Endothelial cell of umbilical vein (primary cell): ENCODE data around the gene ANHX. TPM values are rescaled to one million over a fixed set of nuclear protein-coding genes. Genes with fewer than 3 reads are reported as not detected.

Experiments used
- BruUV-seq: library from RNA; stranded (reverse); fragments of 400-500 nt; replicated peaks from 2 replicates; lab custom pipeline; 2021; lab: Mats Ljungman, UMichigan
- CTCF ChIA-PET: fragments of 300-600, 350-600 bp; sonication (Branson Sonifier 250); formaldehyde crosslinking; loops from one replicate; lab custom pipeline; 2021; ENCODE audit warnings: antibody characterized with exemption, inconsistent platforms; lab: Charles Lee
- POLR2A ChIA-PET: fragments of 300-600, 350-600 bp; sonication (Branson Sonifier 250); formaldehyde crosslinking; loops from one replicate; lab custom pipeline; 2021; ENCODE audit warnings: antibody characterized with exemption, inconsistent platforms; lab: Charles Lee
- DNase-seq: peaks from one replicate; pipeline ENCODE4 v3.0.0-alpha.2; 2011; ENCODE audit warnings: low read depth, low spot score
- FAIRE-seq: peaks from 2 replicates; lab custom pipeline; 2011; peaks lifted over from hg19 to GRCh38; lab: Jason Lieb, UNC
- H2AFZ ChIP-seq: 2 replicates; pipeline ENCODE4 v1.6.0; 2012; ENCODE audit warnings: low read depth, low read length, control low read depth, inconsistent platforms
- H3K27ac ChIP-seq: 2 replicates; pipeline ENCODE4 v1.5.1; 2011; ENCODE audit warnings: low read depth, mild to moderate bottlenecking, control low read depth, low read length, moderate library complexity; ENCODE audit not compliant: insufficient read depth
- H3K27me3 ChIP-seq, 2 experiments: 2 replicates each; pipeline versions ENCODE4 v1.6.0 to v1.6.1; 2011; ENCODE audit warnings: low read length in 2 of 2, mixed read lengths in 1 of 2; ENCODE audit not compliant: control insufficient read depth in 2 of 2, insufficient read depth in 2 of 2
- H3K36me3 ChIP-seq, 2 experiments: 2 replicates in 1 of 2; 3 replicates in 1 of 2; pipeline ENCODE4 v1.5.1; 2011; ENCODE audit warnings: low read length in 2 of 2, mild to moderate bottlenecking in 1 of 2, moderate library complexity in 1 of 2; ENCODE audit not compliant: control insufficient read depth in 2 of 2, insufficient read depth in 2 of 2; ENCODE audit errors: extremely low read depth in 1 of 2
- H3K4me1 ChIP-seq: 3 replicates; pipeline ENCODE4 v1.5.1; 2011; ENCODE audit warnings: mild to moderate bottlenecking, low read length; ENCODE audit not compliant: control insufficient read depth, insufficient read depth; ENCODE audit errors: extremely low read depth
- H3K4me2 ChIP-seq: 2 replicates; pipeline ENCODE4 v1.6.1; 2011; ENCODE audit warnings: low read length, control low read depth, mixed read lengths; ENCODE audit not compliant: insufficient read depth
- H3K4me3 ChIP-seq, 3 experiments: fragments of 200-600 bp in 1 of 3; sonication (generic), shearing (Covaris generic) in 1 of 3; replicated peaks in 1 of 3; 2 replicates each; pipeline ENCODE4 v1.5.1; 2011 to 2016; ENCODE audit warnings: control low read depth in 3 of 3, low read length in 3 of 3, mild to moderate bottlenecking in 2 of 3, inconsistent platforms in 1 of 3, low read depth in 1 of 3, moderate library complexity in 1 of 3; ENCODE audit not compliant: insufficient read depth in 1 of 3
- H3K79me2 ChIP-seq: 2 replicates; pipeline ENCODE4 v1.6.0; 2012; ENCODE audit warnings: low read length, inconsistent platforms; ENCODE audit not compliant: control insufficient read depth, insufficient read depth
- H3K9ac ChIP-seq: replicated peaks from 2 replicates; pipeline ENCODE3; 2011; ENCODE audit warnings: low read length, control low read depth; ENCODE audit not compliant: insufficient read depth; ENCODE audit errors: extremely low read depth
- H3K9me1 ChIP-seq: replicated peaks from 3 replicates; pipeline ENCODE4 v1.6.0; 2011; ENCODE audit warnings: mild to moderate bottlenecking, low read length; ENCODE audit not compliant: control insufficient read depth, insufficient read depth; ENCODE audit errors: extremely low read depth
- H3K9me3 ChIP-seq: replicated peaks from 2 replicates; pipeline ENCODE4 v1.5.1; 2012; ENCODE audit warnings: low read length, inconsistent platforms; ENCODE audit not compliant: control insufficient read depth, insufficient read depth
- H4K20me1 ChIP-seq: replicated peaks from 2 replicates; pipeline ENCODE3; 2011; ENCODE audit warnings: mild to moderate bottlenecking, low read length; ENCODE audit not compliant: control insufficient read depth, insufficient read depth; ENCODE audit errors: extremely low read depth
- CTCF ChIP-seq, 2 donors: IDR thresholded peaks; 1 replicate in 1 of 2; 2 replicates in 1 of 2; pipeline ENCODE4 v1.5.1; 2011; ENCODE audit warnings: low read length in 2 of 2, mild to moderate bottlenecking in 2 of 2, moderate library complexity in 2 of 2, control low read depth in 1 of 2, inconsistent platforms in 1 of 2, low read depth in 1 of 2; ENCODE audit not compliant: insufficient read depth in 1 of 2; ENCODE audit errors: extremely low read depth in 1 of 2
- FOS ChIP-seq: IDR thresholded peaks from 2 replicates; pipeline ENCODE4 v1.6.1; 2011; ENCODE audit warnings: mild to moderate bottlenecking, low read length, moderate library complexity, borderline replicate concordance; ENCODE audit not compliant: insufficient read depth
- GATA2 ChIP-seq: IDR thresholded peaks from 2 replicates; pipeline ENCODE4 v1.7.0; 2011; ENCODE audit warnings: low read depth, mild to moderate bottlenecking, moderate library complexity, mixed read lengths, low read length; ENCODE audit not compliant: insufficient read length, insufficient read depth
- JUN ChIP-seq: IDR thresholded peaks from 2 replicates; pipeline ENCODE4 v1.6.1; 2011; ENCODE audit warnings: borderline replicate concordance, low read depth; ENCODE audit not compliant: insufficient read length, insufficient read depth
- MYC ChIP-seq: IDR thresholded peaks from one replicate; pipeline ENCODE4 v1.6.1; 2011; ENCODE audit warnings: mild to moderate bottlenecking, low read depth, low read length
- POLR2A ChIP-seq: IDR thresholded peaks from 2 replicates; pipeline ENCODE4 v1.6.1; 2012; ENCODE audit warnings: low read depth, mild to moderate bottlenecking, control low read depth, low read length
- POLR2AphosphoS5 ChIP-seq: IDR thresholded peaks from 2 replicates; pipeline ENCODE4 v1.6.1; 2012; ENCODE audit warnings: low read depth, mild to moderate bottlenecking, control low read depth, low read length, moderate library complexity; ENCODE audit not compliant: insufficient read depth
- dilution Hi-C: fragments of 300-500 bp; cut with MboI; formaldehyde crosslinking; loops from one replicate; pipeline ENCODE4 v1.15.0; 2019; ENCODE audit warnings: low sequenced_read_pairs; ENCODE audit not compliant: extremely low pct_ligation_motif_present
- intact Hi-C: fragments of 100-400 bp; cut with micrococcal nuclease; formaldehyde crosslinking; loops from one replicate; pipeline ENCODE4 v1.10.0; 2022
- polyA plus RNA-seq, 4 experiments: library from polyadenylated mRNA; depleted of rRNA in 3 of 4; stranded (reverse) in 3 of 4; unstranded in 1 of 4; fragments of >200 nt; gene quantifications; 2 replicates each; pipeline versions ENCODE4 v1.2.1 to v1.2.3, GENCODE V29; 2011 to 2012; ENCODE audit warnings: missing spikeins in 1 of 4
- total RNA-seq: library from RNA; stranded (reverse); gene quantifications from 2 replicates; pipeline ENCODE4 v1.2.3, GENCODE V29; 2021

The ANHX gene
- total and polyA plus RNA-seq, 2 donors (not counting 3 experiments of a cell fraction or from before 2014, with no cell fraction given): not detected

- H2AFZ ChIP-seq: no peak overlapping the region
- H3K36me3 ChIP-seq: peaks cover 12 to 14% of the 10 kb centered on the region in 2 experiments
- ChIA-PET CTCF (no interaction called here), POLR2A (no interaction called here)
- H3K79me2 ChIP-seq: no peaks in the 10 kb centered on the region
- peaks cover 39% of the 10 kb centered on the region for H3K9me3 ChIP-seq
- no peak for DNase-seq
- H3K4me2 ChIP-seq: no peak overlapping the region
- no peak overlapping the region for H3K9ac ChIP-seq
- H3K4me1 ChIP-seq: no peaks in the 10 kb centered on the region
- no peak for FAIRE-seq
- H3K9me1 ChIP-seq: no peaks in the 10 kb centered on the region
- dilution Hi-C loops: no loop called here
- H3K27ac ChIP-seq: no peak overlapping the region
- no peak for TF ChIP-seq CTCF (IDR thresholded peaks at IDR 0.05; ENCODE audit: extremely low read depth in 1 of 2, insufficient read depth in 1 of 2, low read depth in 1 of 2, low read length in 2 of 2)
- TF ChIP-seq JUN: no peak
- TF ChIP-seq POLR2AphosphoS5: no peak
- no peak for TF ChIP-seq MYC
- TF ChIP-seq FOS: no peak
- no peak for TF ChIP-seq GATA2
- TF ChIP-seq POLR2A: no peak
- no peaks in the 10 kb centered on the region for H3K27me3 ChIP-seq
- H4K20me1 ChIP-seq: no peaks in the 10 kb centered on the region
- H3K4me3 ChIP-seq: no peak overlapping the region
- no TSS peak for BruUV-seq
- intact Hi-C loops: no loop called here
Measured at GRCh38 chr12:133202493-133203343, 33.0 kb downstream of the ANHX start.
